GM12891 (cell line): ENCODE data around the gene KCNMA1.

ENCODE experiments used
- DNase-seq: peaks from one replicate; pipeline ENCODE4 v3.0.0; 2011; ENCODE audit warnings: low spot score; ENCODE audit not compliant: insufficient read length
- FAIRE-seq: peaks from 2 replicates; lab custom pipeline; 2011; peaks lifted over from hg19 to GRCh38; lab: Jason Lieb, UNC
- PAX5 ChIP-seq: IDR thresholded peaks from 2 replicates; pipeline ENCODE4 v1.6.1; 2011; ENCODE audit warnings: low read length, moderate library complexity, mild to moderate bottlenecking; ENCODE audit not compliant: insufficient read depth, severe bottlenecking
- POLR2A ChIP-seq: IDR thresholded peaks from 2 replicates; pipeline ENCODE4 v1.6.1; 2011; ENCODE audit warnings: low read depth, low read length, control low read depth
- POLR2AphosphoS5 ChIP-seq: IDR thresholded peaks from 2 replicates; pipeline ENCODE4 v1.6.1; 2011; ENCODE audit warnings: low read depth, low read length, control low read depth
- POU2F2 ChIP-seq: IDR thresholded peaks from 2 replicates; pipeline ENCODE4 v1.6.1; 2011; ENCODE audit warnings: low read depth, mild to moderate bottlenecking, control low read depth, low read length, moderate library complexity
- SPI1 ChIP-seq: IDR thresholded peaks from 2 replicates; pipeline ENCODE4 v1.6.1; 2011; ENCODE audit warnings: low read depth, low read length, control low read depth
- TAF1 ChIP-seq: IDR thresholded peaks from 2 replicates; pipeline ENCODE4 v1.6.1; 2011; ENCODE audit warnings: low read depth, low read length, control low read depth

The KCNMA1 gene

GRCh38 chr10:77555591-77556212 is 81.9 kb downstream of the KCNMA1 start:
- FAIRE-seq (no peak), DNase-seq (no peak)
- TF ChIP-seq POLR2AphosphoS5 (no peak), POLR2A (no peak), PAX5 (no peak), SPI1 (no peak), POU2F2 (no peak), TAF1 (no peak)

GRCh38 chr10:77554996-77555397 is 82.6 kb downstream of the KCNMA1 start:
- FAIRE-seq: no peak
- DNase-seq: no peak
- no peak for TF ChIP-seq SPI1
- no peak for TF ChIP-seq POU2F2
- TF ChIP-seq PAX5: no peak
- no peak for TF ChIP-seq TAF1
- no peak for TF ChIP-seq POLR2A
- TF ChIP-seq POLR2AphosphoS5: no peak

- FAIRE-seq (no peak), DNase-seq (no peak)
- TF ChIP-seq POLR2A: no peak
- TF ChIP-seq SPI1: no peak
- no peak for TF ChIP-seq POU2F2
- no peak for TF ChIP-seq TAF1
- no peak for TF ChIP-seq POLR2AphosphoS5
- TF ChIP-seq PAX5: no peak
Measured at GRCh38 chr10:77553966-77554365, 83.6 kb downstream of the KCNMA1 start.

- DNase-seq (no peak), FAIRE-seq (no peak)
- TF ChIP-seq POLR2A (no peak), SPI1 (no peak), TAF1 (no peak), PAX5 (no peak), POLR2AphosphoS5 (no peak), POU2F2 (no peak)
Measured at GRCh38 chr10:77553311-77553710, 84.3 kb downstream of the KCNMA1 start.

- DNase-seq: no peak
- FAIRE-seq: no peak
- TF ChIP-seq PAX5 (no peak), POLR2A (no peak), POLR2AphosphoS5 (no peak), TAF1 (no peak), SPI1 (no peak), POU2F2 (no peak)
Measured at GRCh38 chr10:77552252-77552651, 85.4 kb downstream of the KCNMA1 start.

- FAIRE-seq: no peak
- no peak for DNase-seq
- TF ChIP-seq POU2F2 (no peak), PAX5 (no peak), POLR2AphosphoS5 (no peak), POLR2A (no peak), SPI1 (no peak), TAF1 (no peak)
Measured at GRCh38 chr10:77550378-77550777, 87.2 kb downstream of the KCNMA1 start.

GRCh38 chr10:77548671-77549070 is 88.9 kb downstream of the KCNMA1 start:
- DNase-seq: no peak
- no peak for FAIRE-seq

GRCh38 chr10:77548157-77548556 is 89.5 kb downstream of the KCNMA1 start:
- FAIRE-seq (no peak), DNase-seq (no peak)
- TF ChIP-seq TAF1: no peak

More at GRCh38 chr10:77548671-77549070, 88.9 kb downstream of the KCNMA1 start:
- TF ChIP-seq POU2F2 (no peak), TAF1 (no peak), SPI1 (no peak)

- no peak for FAIRE-seq
- DNase-seq: no peak
- no peak for TF ChIP-seq POLR2A
- no peak for TF ChIP-seq POLR2AphosphoS5
- TF ChIP-seq TAF1: no peak
Measured at GRCh38 chr10:77547307-77548050, 90.1 kb downstream of the KCNMA1 start.

- FAIRE-seq: no peak
- TF ChIP-seq POLR2AphosphoS5: no peak
- no peak for DNase-seq
Measured at GRCh38 chr10:77546042-77546441, 91.6 kb downstream of the KCNMA1 start.

GRCh38 chr10:77545585-77545984 is 92.0 kb downstream of the KCNMA1 start:
- FAIRE-seq (no peak), DNase-seq (no peak)
- TF ChIP-seq TAF1: no peak
- TF ChIP-seq POLR2A: no peak
- no peak for TF ChIP-seq PAX5
- no peak for TF ChIP-seq POLR2AphosphoS5
- TF ChIP-seq SPI1: no peak
- no peak for TF ChIP-seq POU2F2
